A172 (cell line): ENCODE measurements around the gene NFATC3. TPM values are rescaled to one million over a fixed set of nuclear protein-coding genes. Genes with fewer than 3 reads are reported as not detected.
A peak's percentile ranks its signal among the peaks of the same experiment; 100 is the strongest.

Source experiments
- DNase-seq: peaks from one replicate; pipeline ENCODE4 v3.0.0-alpha.2; 2015; ENCODE audit warnings: low spot score
- total RNA-seq: library from RNA; depleted of rRNA; stranded (reverse); fragments of >200 nt; shearing (Covaris generic); gene quantifications from 2 replicates; pipeline ENCODE4 v1.2.3, GENCODE V29; 2014; rRNA removed

Gene NFATC3
- 13.4 and 14.3 TPM in 2 replicates for total RNA-seq

GRCh38 chr16:68085259-68086071, at the start of gene NFATC3:
NFATC3 (plus strand) TSS chr16:68085370; CDS start chr16:68085682, 312 bp downstream.
- no peak for DNase-seq

- no peak for DNase-seq
Observed at GRCh38 chr16:68037841-68038597, 47.2 kb upstream of the NFATC3 start.

- peak; percentile 58 for DNase-seq
Observed at GRCh38 chr16:68040506-68041288, 44.5 kb upstream of the NFATC3 start.

GRCh38 chr16:68041783-68042182, 43.4 kb upstream of the NFATC3 start:
- no peak for DNase-seq

GRCh38 chr16:68046106-68046505, 39.1 kb upstream of the NFATC3 start:
- DNase-seq, result no peak

- no peak for DNase-seq
Observed at GRCh38 chr16:68047987-68048386, 37.2 kb upstream of the NFATC3 start.

GRCh38 chr16:68049449-68049848, 35.7 kb upstream of the NFATC3 start:
- DNase-seq, result no peak

GRCh38 chr16:68055395-68055794, 29.8 kb upstream of the NFATC3 start:
- DNase-seq, result no peak

- DNase-seq, result no peak
Observed at GRCh38 chr16:68059804-68060203, 25.4 kb upstream of the NFATC3 start.

- no peak for DNase-seq
Observed at GRCh38 chr16:68061396-68061795, 23.8 kb upstream of the NFATC3 start.

GRCh38 chr16:68062910-68063393, 22.2 kb upstream of the NFATC3 start:
- DNase-seq, result no peak

- DNase-seq, result peak; percentile 55
Observed at GRCh38 chr16:68064791-68065365, 20.3 kb upstream of the NFATC3 start.

- DNase-seq, result peak; percentile 18
Observed at GRCh38 chr16:68065716-68066305, 19.4 kb upstream of the NFATC3 start.

- DNase-seq, result no peak
Observed at GRCh38 chr16:68066763-68067162, 18.4 kb upstream of the NFATC3 start.

GRCh38 chr16:68068926-68069325, 16.2 kb upstream of the NFATC3 start:
- DNase-seq, result no peak

GRCh38 chr16:68069511-68070248, 15.5 kb upstream of the NFATC3 start:
- no peak for DNase-seq

GRCh38 chr16:68070249-68070730, 14.9 kb upstream of the NFATC3 start:
- no peak for DNase-seq

- no peak for DNase-seq
Observed at GRCh38 chr16:68070806-68071517, 14.2 kb upstream of the NFATC3 start.

GRCh38 chr16:68071518-68071901, 13.7 kb upstream of the NFATC3 start:
- no peak for DNase-seq
